ENCODE measurements around the gene FZD2. TPM values are rescaled to one million over a fixed set of nuclear protein-coding genes. Genes with fewer than 3 reads are reported as not detected.

Gene FZD2
- total and polyA plus RNA-seq, 9 of the 15 experiments (the other 6 are each of a cell fraction or from before 2014, with no cell fraction given), result 0.03 to 4.5 (median 1.1) TPM; not detected in 1

DNA sequence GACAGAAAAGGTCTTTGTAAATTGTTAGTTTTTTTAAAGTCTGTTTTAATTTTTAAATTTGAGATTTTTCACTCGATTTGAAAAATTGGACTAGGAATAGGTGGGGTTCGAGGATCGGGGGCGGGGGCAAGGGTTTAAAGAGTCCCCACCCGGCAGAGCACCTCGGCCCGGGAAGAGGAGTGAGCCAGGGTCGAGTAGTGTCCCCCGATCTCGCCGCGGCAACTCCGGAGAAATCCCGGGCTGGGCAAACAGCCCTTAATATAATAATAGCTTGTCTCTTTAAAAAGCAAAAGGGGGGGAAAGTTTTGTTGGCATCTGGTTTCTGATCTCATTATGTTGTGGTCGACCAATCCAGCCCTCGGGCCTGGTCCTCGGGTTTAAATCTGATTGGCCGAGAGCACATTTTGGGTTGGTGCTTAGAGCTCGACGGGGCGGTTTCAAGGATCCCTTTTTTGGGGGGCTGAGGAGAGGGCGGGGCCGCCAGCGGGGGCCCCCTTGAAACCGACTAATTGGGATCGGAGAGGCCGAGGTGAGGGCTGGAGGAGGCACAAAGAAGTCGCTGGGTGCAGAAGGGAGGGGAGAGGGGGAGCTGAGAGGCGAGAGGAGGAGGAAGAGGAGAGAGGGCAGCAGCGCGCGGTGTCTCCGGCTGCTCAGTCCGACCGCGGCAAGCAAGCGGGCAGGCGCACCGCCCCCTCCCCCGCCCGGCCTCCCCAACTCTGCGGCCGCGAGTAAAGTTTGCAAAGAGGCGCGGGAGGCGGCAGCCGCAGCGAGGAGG is at the start of gene FZD2 (continued):
- TF ChIP-seq ETV5 (CRISPR knock-in tag; IDR thresholded peaks at IDR 0.05; ENCODE audit: low read depth) (no peak), SMARCA4 (IDR thresholded peaks at IDR 0.05) (no peak), ELF4 (CRISPR knock-in tag; IDR thresholded peaks at IDR 0.05) (no peak), MYC (IDR thresholded peaks at IDR 0.05; ENCODE audit: low read depth, low read length) (peak; percentile 49), MYC (CRISPR knock-in tag; IDR thresholded peaks at IDR 0.05; ENCODE audit: borderline replicate concordance, low read depth) (no peak), NELFE (IDR thresholded peaks at IDR 0.05; ENCODE audit: insufficient read depth, insufficient read length) (no peak), ZBTB7A (IDR thresholded peaks at IDR 0.05; ENCODE audit: borderline replicate concordance, control insufficient read depth, low read depth, low read length) (peak; percentile 49; the same call in 1 of the 2 replicates), CEBPB (tag; IDR thresholded peaks at IDR 0.05) (no peak), ERF (CRISPR knock-in tag; IDR thresholded peaks at IDR 0.05) (no peak), GABPA (tag; conservative IDR thresholded peaks at IDR 0.05; ENCODE audit: low read depth) (no peak), THRAP3 (IDR thresholded peaks at IDR 0.05; ENCODE audit: borderline replicate concordance) (no peak), BDP1 (IDR thresholded peaks at IDR 0.05; ENCODE audit: insufficient read depth, insufficient read length) (no peak), HIVEP1 (CRISPR knock-in tag; IDR thresholded peaks at IDR 0.05) (no peak), ZKSCAN1 (IDR thresholded peaks at IDR 0.05; ENCODE audit: low read depth, low read length) (no peak), ZC3H11A (IDR thresholded peaks at IDR 0.05; ENCODE audit: low read depth, low read length) (no peak), RHOXF2B (CRISPR knock-in tag; conservative IDR thresholded peaks at IDR 0.05) (no peak), CBFB (CRISPR knock-in tag; IDR thresholded peaks at IDR 0.05) (no peak), PYGO2 (tag; IDR thresholded peaks at IDR 0.05) (no peak), MAFG (tag; conservative IDR thresholded peaks at IDR 0.05) (no peak)
- TF ChIP-seq, protein P1, sequence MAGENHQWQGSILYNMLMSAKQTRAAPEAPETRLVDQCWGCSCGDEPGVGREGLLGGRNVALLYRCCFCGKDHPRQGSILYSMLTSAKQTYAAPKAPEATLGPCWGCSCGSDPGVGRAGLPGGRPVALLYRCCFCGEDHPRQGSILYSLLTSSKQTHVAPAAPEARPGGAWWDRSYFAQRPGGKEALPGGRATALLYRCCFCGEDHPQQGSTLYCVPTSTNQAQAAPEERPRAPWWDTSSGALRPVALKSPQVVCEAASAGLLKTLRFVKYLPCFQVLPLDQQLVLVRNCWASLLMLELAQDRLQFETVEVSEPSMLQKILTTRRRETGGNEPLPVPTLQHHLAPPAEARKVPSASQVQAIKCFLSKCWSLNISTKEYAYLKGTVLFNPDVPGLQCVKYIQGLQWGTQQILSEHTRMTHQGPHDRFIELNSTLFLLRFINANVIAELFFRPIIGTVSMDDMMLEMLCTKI (IDR thresholded peaks at IDR 0.05; ENCODE audit: partially characterized antibody), result no peak
- TF ChIP-seq, protein P2, sequence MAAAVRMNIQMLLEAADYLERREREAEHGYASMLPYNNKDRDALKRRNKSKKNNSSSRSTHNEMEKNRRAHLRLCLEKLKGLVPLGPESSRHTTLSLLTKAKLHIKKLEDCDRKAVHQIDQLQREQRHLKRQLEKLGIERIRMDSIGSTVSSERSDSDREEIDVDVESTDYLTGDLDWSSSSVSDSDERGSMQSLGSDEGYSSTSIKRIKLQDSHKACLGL (CRISPR knock-in tag; IDR thresholded peaks at IDR 0.05; ENCODE audit: borderline replicate concordance, poor library complexity, severe bottlenecking), result no peak
- TF ChIP-seq, protein P3, sequence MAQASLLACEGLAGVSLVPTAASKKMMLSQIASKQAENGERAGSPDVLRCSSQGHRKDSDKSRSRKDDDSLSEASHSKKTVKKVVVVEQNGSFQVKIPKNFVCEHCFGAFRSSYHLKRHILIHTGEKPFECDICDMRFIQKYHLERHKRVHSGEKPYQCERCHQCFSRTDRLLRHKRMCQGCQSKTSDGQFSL (CRISPR knock-in tag; IDR thresholded peaks at IDR 0.05), result peak; percentile 78
- TF ChIP-seq, protein P3 (tag; IDR thresholded peaks at IDR 0.05), result peak in 1 of 2 experiments; percentile 86; a peak in 2 of 4 replicates

All from K562 (cell line).